Effector memory CD8-positive, alpha-beta T cell (primary cell): ENCODE data around the gene RHOU.
"Not testable (repeated sequence)": the region's sequence is repeated elsewhere in the genome, so short reads cannot be mapped to it uniquely, and the experiment has no call there.

Experiments
- ATAC-seq: fragments of 150-1000 bp; cut with Tn5 transposase; replicated peaks from 2 replicates; pipeline ENCODE4 v1.10.0; 2021; ENCODE audit warnings: mild to moderate bottlenecking, moderate library complexity
- DNase-seq, 3 experiments: peaks; one replicate each; pipeline ENCODE4 v3.0.0; 2021
- H3K27ac Mint-ChIP-seq, 2 donors: one replicate each; pipeline ENCODE4 v1.8.0; 2022; ENCODE audit warnings: mild to moderate bottlenecking in 2 of 2, mixed read lengths in 2 of 2, moderate library complexity in 2 of 2
- H3K27me3 Mint-ChIP-seq, 2 donors: one replicate each; pipeline ENCODE4 v1.8.0; 2022; ENCODE audit warnings: mixed read lengths in 2 of 2
- H3K36me3 Mint-ChIP-seq: one replicate; pipeline ENCODE4 v1.8.0; 2022; ENCODE audit warnings: mild to moderate bottlenecking, moderate library complexity, mixed read lengths; ENCODE audit not compliant: insufficient read depth
- H3K4me1 Mint-ChIP-seq, 2 donors: one replicate each; pipeline ENCODE4 v1.8.0; 2022; ENCODE audit warnings: low read depth in 2 of 2, mixed read lengths in 2 of 2
- H3K4me3 Mint-ChIP-seq, 2 donors: one replicate each; pipeline ENCODE4 v1.8.0; 2022; ENCODE audit warnings: mild to moderate bottlenecking in 2 of 2, mixed read lengths in 2 of 2, moderate library complexity in 2 of 2
- H3K9me3 Mint-ChIP-seq, 2 donors: one replicate each; pipeline ENCODE4 v1.8.0; 2022; ENCODE audit warnings: mixed read lengths in 2 of 2

RHOU gene

DNA sequence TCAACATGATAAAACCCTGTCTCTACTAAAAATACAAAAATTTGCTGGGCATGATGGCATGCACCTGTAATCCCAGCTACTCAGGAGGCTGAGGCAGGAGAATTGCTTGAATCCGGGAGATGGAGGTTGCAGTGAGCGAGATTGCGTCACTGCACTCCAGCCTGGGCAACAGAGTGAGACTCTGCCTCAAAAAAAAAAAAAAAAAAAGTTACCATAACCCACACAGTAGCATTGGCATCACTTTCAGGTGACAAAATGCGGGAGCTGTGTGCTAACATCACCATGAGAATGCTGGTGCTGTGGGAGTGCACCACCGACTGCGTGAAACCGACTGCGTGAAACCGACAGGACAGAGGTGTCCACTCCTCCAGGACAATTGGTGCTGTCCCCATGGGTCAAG, 40.7 kb downstream of the RHOU start:
- peaks cover 15 to 18% of the 10 kb centered on the region in 2 donors for H3K4me1 Mint-ChIP-seq
- H3K27me3 Mint-ChIP-seq, H3K36me3 Mint-ChIP-seq, H3K9me3 Mint-ChIP-seq, ATAC-seq, DNase-seq, H3K27ac Mint-ChIP-seq, H3K4me3 Mint-ChIP-seq: not testable (repeated sequence)

DNA sequence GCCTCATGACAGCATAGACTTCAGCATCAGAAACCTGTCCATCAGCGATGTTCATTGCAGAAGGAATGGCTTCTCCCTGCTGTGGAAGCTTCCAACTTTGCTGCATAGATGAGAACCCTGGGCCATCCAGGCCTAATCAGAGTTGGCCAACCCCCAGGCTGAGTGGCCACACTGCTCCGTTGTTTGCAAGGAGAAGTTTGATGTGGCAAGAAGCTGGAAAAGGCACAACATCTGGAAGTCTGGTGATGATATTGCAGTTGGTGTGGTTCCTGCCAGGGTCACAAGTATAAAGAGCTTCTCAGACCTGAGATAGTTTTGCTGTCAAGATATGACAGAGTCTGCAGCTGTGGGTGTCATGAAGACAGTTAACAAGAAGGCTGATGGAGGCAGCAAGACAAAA, 41.2 kb downstream of the RHOU start:
- H3K4me3 Mint-ChIP-seq: no peak overlapping the region
- no peaks in the 10 kb centered on the region for H3K27me3 Mint-ChIP-seq
- no peaks in the 10 kb centered on the region for H3K9me3 Mint-ChIP-seq
- peaks cover 7% of the 10 kb centered on the region for H3K36me3 Mint-ChIP-seq
- no peak overlapping the region for H3K27ac Mint-ChIP-seq
- H3K4me1 Mint-ChIP-seq: peaks cover 15 to 18% of the 10 kb centered on the region in 2 donors
- ATAC-seq: no peak
- no peak for DNase-seq

GRCh38 chr1:228777236-228777635, 42.0 kb downstream of the RHOU start:
- Mint-ChIP-seq H3K9me3 (no peaks in the 10 kb centered on the region), H3K4me1 (peaks cover 9 to 14% of the 10 kb centered on the region in 2 donors), H3K27ac (peak overlapping the region in 1 of 2 donors; percentile 3), H3K36me3 (peaks cover 7% of the 10 kb centered on the region), H3K4me3 (no peak overlapping the region), H3K27me3 (no peaks in the 10 kb centered on the region)
- DNase-seq (no peak), ATAC-seq (no peak)

DNA sequence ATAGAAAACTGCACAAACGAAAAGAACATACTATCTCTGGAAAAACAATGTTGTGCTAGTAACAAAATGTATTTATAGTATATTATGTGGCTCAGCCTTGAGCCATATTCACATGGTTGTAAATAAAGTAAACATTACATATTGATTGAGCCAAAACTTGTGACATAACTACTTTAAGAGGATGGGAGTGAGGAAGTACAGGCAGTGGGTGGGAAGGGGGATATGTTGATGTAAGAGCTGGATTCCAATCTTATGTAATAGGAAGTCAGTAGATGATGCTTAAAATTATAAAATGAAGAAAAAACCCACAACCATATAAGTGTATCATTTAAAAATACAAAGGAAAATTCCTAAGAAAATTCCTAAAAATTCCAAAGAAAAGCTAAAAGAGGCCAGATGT, 42.7 kb downstream of the RHOU start:
- H3K9me3 Mint-ChIP-seq: no peaks in the 10 kb centered on the region

DNA sequence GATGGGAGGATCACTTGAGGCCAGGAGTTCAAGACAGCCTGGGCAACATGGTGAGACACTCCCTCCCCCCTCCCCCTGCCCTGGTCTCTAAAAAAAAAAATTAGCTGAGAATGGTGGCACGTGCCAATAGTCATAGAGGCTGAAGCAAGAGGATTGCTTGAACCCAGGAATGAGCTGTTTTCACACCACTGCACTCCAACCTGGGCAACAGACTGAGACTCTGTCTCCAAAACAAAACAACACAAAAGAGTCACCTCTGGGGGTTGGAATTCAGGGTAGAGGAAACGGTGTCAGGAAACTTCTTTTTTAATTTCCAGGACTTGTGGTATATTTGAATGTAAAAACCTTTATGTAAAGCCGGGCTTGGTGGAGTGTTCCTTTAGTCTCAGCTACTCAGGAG, 43.2 kb downstream of the RHOU start:
- ATAC-seq (no peak), DNase-seq (no peak)
- Mint-ChIP-seq H3K9me3 (no peaks in the 10 kb centered on the region), H3K36me3 (peaks cover 3% of the 10 kb centered on the region), H3K4me1 (peaks cover 0 to 8% of the 10 kb centered on the region in 2 donors), H3K27ac (no peak overlapping the region), H3K27me3 (no peaks in the 10 kb centered on the region), H3K4me3 (no peak overlapping the region)

More for the DNA sequence above, 42.7 kb downstream of the RHOU start:
- Mint-ChIP-seq H3K4me3 (no peak overlapping the region), H3K4me1 (peaks cover under 1 to 10% of the 10 kb centered on the region in 2 donors), H3K36me3 (peaks cover 3% of the 10 kb centered on the region), H3K27ac (no peak overlapping the region), H3K27me3 (no peaks in the 10 kb centered on the region)
- no peak for DNase-seq
- no peak for ATAC-seq

GRCh38 chr1:228778961-228779360, 43.7 kb downstream of the RHOU start:
- H3K4me3 Mint-ChIP-seq: no peak overlapping the region
- DNase-seq: no peak
- no peaks in the 10 kb centered on the region for H3K27me3 Mint-ChIP-seq
- H3K27ac Mint-ChIP-seq: no peak overlapping the region
- ATAC-seq: no peak
- peaks cover 3% of the 10 kb centered on the region for H3K36me3 Mint-ChIP-seq
- H3K4me1 Mint-ChIP-seq: peaks cover 0 to 7% of the 10 kb centered on the region in 2 donors
- H3K9me3 Mint-ChIP-seq: no peaks in the 10 kb centered on the region

DNA sequence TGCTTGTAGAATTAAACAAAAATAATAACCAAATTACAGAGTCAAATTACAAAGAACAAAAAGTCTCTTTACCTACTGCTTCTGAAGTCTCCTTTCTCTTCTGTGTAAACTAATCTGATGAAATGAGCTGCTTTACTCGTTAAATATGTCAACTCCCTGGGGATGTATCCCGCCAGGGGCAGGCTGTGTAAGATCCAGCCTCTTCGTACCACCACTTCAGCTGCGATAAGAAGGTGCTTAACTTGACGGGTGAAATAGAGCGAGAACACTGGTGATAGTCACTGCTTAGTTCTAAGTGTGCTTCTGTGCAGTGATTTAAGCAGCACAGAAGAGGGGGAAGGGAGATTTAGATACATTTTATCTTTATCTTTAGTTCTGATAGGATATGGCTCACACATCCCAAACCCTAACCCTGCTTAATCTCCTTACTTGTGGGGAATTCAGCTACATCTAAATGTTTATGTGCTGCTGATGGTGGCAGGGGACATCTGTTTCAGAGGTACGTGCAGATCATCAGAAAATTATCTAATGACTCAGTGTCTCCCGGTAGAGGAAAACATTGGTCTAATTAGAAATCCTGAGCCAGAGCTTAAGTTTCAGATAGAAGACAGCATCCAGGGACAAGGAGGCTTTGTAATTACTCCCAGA, 46.0 kb downstream of the RHOU start:
- ATAC-seq (no peak), DNase-seq (no peak)
- Mint-ChIP-seq H3K27ac (no peak overlapping the region), H3K4me3 (no peak overlapping the region), H3K27me3 (no peaks in the 10 kb centered on the region), H3K36me3 (peaks cover 3% of the 10 kb centered on the region), H3K9me3 (no peaks in the 10 kb centered on the region), H3K4me1 (peaks cover 0 to 1% of the 10 kb centered on the region in 2 donors)

DNA sequence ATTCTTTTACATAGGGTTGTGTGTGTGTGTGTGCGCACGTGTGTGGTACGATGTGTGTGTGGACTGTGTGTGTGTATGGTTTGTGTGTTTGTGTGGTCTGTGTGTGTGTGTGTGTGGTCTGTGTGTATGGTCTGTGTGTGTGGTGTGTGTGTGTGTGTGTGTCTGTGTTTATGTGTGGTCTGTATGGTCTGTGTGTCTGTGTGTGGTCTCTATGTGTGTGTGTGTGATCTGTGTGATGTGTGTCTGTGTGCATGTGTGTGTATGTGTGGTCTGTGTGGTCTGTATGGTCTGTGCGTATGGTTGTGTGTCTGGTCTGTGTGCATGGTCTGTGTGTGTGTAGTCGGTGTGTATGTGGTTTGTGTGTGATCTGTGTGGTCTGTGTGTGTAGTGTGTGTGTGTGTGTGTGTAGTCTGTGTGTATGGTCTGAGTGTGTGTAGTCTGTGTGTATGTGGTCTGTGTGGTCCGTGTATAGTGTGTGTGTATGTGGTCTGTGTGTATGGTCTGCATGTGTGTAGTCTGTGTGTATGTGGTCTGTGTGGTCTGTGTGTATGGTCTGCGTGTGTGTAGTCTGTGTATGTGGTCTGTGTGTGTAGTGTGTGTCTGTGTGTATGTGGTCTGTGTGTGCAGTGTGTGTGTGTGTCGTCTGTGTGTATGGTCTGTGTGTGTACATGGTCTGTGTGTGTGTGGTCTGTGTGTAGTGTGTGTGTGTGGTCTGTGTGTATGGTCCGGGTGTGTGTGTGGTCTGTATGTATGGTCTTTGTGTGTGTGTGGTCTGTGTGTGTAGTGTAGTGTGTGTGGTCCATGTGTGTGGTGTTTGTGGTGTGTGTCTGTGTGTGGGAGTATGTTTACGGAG, 46.8 kb downstream of the RHOU start:
- no peak for ATAC-seq
- peaks cover 3% of the 10 kb centered on the region for H3K36me3 Mint-ChIP-seq
- H3K4me3 Mint-ChIP-seq: no peak overlapping the region
- H3K9me3 Mint-ChIP-seq: no peaks in the 10 kb centered on the region
- peaks cover 0 to 1% of the 10 kb centered on the region in 2 donors for H3K4me1 Mint-ChIP-seq
- no peak overlapping the region for H3K27ac Mint-ChIP-seq
- DNase-seq: no peak
- no peaks in the 10 kb centered on the region for H3K27me3 Mint-ChIP-seq

DNA sequence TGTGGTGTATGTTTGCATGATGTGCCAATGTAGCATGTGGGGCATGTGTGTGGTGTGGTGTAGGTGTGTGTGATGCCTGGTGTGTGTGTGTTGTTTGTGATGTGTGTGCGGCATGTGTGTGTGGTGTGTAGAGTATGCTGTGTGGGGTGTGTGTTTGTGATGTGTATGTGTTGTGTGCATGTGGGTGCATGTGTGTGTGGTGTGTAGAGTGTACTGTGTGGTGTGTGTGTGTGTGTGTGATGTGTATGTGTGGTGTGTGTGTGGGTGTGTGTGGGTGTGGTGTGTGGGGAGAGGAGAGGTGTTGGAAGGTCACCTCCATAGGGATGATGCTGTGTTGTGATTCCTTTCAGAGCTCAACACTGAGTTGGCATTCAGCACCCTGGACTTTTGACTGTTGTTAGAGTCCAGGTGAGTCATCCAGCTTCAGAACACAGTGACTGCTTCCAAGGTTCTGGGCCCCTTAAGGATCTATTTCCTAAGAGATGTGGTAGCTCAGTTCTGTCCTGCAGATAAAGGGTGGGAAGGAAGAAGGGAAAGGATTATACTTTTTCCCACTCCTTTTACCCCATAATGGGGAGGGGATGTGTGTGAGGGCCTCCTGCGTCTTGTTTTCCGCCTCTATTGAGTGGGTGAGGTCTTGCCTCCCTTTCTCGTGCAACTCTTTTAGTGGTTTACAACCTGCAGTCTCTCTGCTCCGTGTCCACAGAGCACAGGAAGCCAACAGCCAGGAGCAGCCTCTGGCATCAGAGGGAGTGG, 47.6 kb downstream of the RHOU start:
- Mint-ChIP-seq H3K27me3 (no peaks in the 10 kb centered on the region), H3K9me3 (no peaks in the 10 kb centered on the region), H3K36me3 (peaks cover 3% of the 10 kb centered on the region), H3K4me3 (no peak overlapping the region), H3K27ac (no peak overlapping the region), H3K4me1 (peaks cover 0 to 1% of the 10 kb centered on the region in 2 donors)
- ATAC-seq (no peak), DNase-seq (no peak)

GRCh38 chr1:228783418-228784040, 48.2 kb downstream of the RHOU start:
- ATAC-seq (no peak), DNase-seq (no peak)
- no peaks in the 10 kb centered on the region for H3K27me3 Mint-ChIP-seq
- no peak overlapping the region for H3K4me3 Mint-ChIP-seq
- H3K36me3 Mint-ChIP-seq: peaks cover 3% of the 10 kb centered on the region
- no peaks in the 10 kb centered on the region for H3K9me3 Mint-ChIP-seq
- peaks cover 0 to 1% of the 10 kb centered on the region in 2 donors for H3K4me1 Mint-ChIP-seq
- no peak overlapping the region for H3K27ac Mint-ChIP-seq

- ATAC-seq (no peak), DNase-seq (no peak)
- Mint-ChIP-seq H3K9me3 (no peaks in the 10 kb centered on the region), H3K36me3 (no peaks in the 10 kb centered on the region), H3K4me3 (no peak overlapping the region), H3K27me3 (no peaks in the 10 kb centered on the region), H3K4me1 (peaks cover 0 to 1% of the 10 kb centered on the region in 2 donors), H3K27ac (no peak overlapping the region)
These were observed 48.9 kb downstream of the RHOU start for GRCh38 chr1:228784181-228784580.

- peaks cover 5 to 9% of the 10 kb centered on the region in 2 donors for H3K4me1 Mint-ChIP-seq
- H3K27ac Mint-ChIP-seq: no peak overlapping the region
- no peak for ATAC-seq
These were observed 50.4 kb downstream of the RHOU start for GRCh38 chr1:228785366-228786330.

More at GRCh38 chr1:228785366-228786330, 50.4 kb downstream of the RHOU start:
- Mint-ChIP-seq H3K9me3 (no peaks in the 10 kb centered on the region), H3K36me3 (no peaks in the 10 kb centered on the region), H3K4me3 (no peak overlapping the region), H3K27me3 (no peaks in the 10 kb centered on the region)
- DNase-seq: no peak
